WTC11 (cell line): Measurements from ENCODE around the gene AKAP6. TPM values are rescaled to one million over a fixed set of nuclear protein-coding genes. Genes with fewer than 3 reads are reported as not detected.

Experiments used
- ATAC-seq: fragments of 200-7000 bp; cut with Tn5 transposase; 2 replicates; pipeline ENCODE4 v1.10.0; 2021; ENCODE audit warnings: mild to moderate bottlenecking, moderate library complexity
- CTCF ChIA-PET: fragments of 300-600 bp; sonication (Branson Sonifier 250); formaldehyde crosslinking; loops from one replicate; lab custom pipeline; 2021; ENCODE audit warnings: antibody characterized with exemption; lab: Charles Lee
- POLR2A ChIA-PET: fragments of 350-600 bp; sonication (Branson Sonifier 250); formaldehyde crosslinking; loops from one replicate; lab custom pipeline; 2021; ENCODE audit warnings: antibody characterized with exemption; lab: Charles Lee
- DNase-seq: peaks from one replicate; pipeline ENCODE4 v3.0.0; 2021; ENCODE audit warnings: low spot score
- H3K27ac Mint-ChIP-seq: 2 replicates; pipeline ENCODE4 v1.8.0; 2021; ENCODE audit warnings: mixed read lengths
- H3K27me3 Mint-ChIP-seq: 2 replicates; pipeline ENCODE4 v1.8.0; 2021; ENCODE audit warnings: low read depth, mild to moderate bottlenecking, moderate library complexity, mixed read lengths
- H3K36me3 Mint-ChIP-seq: 2 replicates; pipeline ENCODE4 v1.8.0; 2021; ENCODE audit warnings: mixed read lengths
- H3K4me1 Mint-ChIP-seq: 2 replicates; pipeline ENCODE4 v1.8.0; 2022; ENCODE audit warnings: mixed read lengths
- H3K4me3 Mint-ChIP-seq: 2 replicates; pipeline ENCODE4 v1.8.0; 2021; ENCODE audit warnings: mild to moderate bottlenecking, moderate library complexity, mixed read lengths
- H3K9me3 Mint-ChIP-seq: 2 replicates; pipeline ENCODE4 v1.8.0; 2021; ENCODE audit warnings: mixed read lengths
- CREM ChIP-seq: sonication (generic); formaldehyde crosslinking; IDR thresholded peaks from 2 replicates; pipeline ENCODE4 v1.8.1; 2022; ENCODE audit warnings: mild to moderate bottlenecking, missing genetic modification reagents, moderate library complexity
- E2F4 ChIP-seq: sonication (generic); formaldehyde crosslinking; IDR thresholded peaks from 2 replicates; pipeline ENCODE4 v1.8.1; 2022; ENCODE audit warnings: low read depth, mild to moderate bottlenecking, moderate library complexity, missing genetic modification reagents, borderline replicate concordance
- E2F5 ChIP-seq: sonication (generic); formaldehyde crosslinking; IDR thresholded peaks from 2 replicates; pipeline ENCODE4 v1.8.1; 2022; ENCODE audit warnings: mild to moderate bottlenecking, moderate library complexity, missing genetic modification reagents
- ELF4 ChIP-seq: sonication (generic); formaldehyde crosslinking; IDR thresholded peaks from 2 replicates; pipeline ENCODE4 v1.8.1; 2022; ENCODE audit warnings: low read depth, mild to moderate bottlenecking, moderate library complexity, missing genetic modification reagents
- EMX1 ChIP-seq: fragments of 250-450 bp; sonication (Bioruptor Pico); IDR thresholded peaks from 2 replicates; pipeline ENCODE4 v1.8.0; 2021; ENCODE audit warnings: mild to moderate bottlenecking
- FOXJ3 ChIP-seq: sonication (generic); formaldehyde crosslinking; IDR thresholded peaks from 2 replicates; pipeline ENCODE4 v1.9.0; 2021; ENCODE audit warnings: missing genetic modification reagents, mild to moderate bottlenecking, borderline replicate concordance
- FOXP4 ChIP-seq: sonication (generic); formaldehyde crosslinking; IDR thresholded peaks from 2 replicates; pipeline ENCODE4 v1.8.0; 2022; ENCODE audit warnings: mild to moderate bottlenecking, missing genetic modification reagents
- MAX ChIP-seq: sonication (generic); formaldehyde crosslinking; IDR thresholded peaks from 2 replicates; pipeline ENCODE4 v1.8.0; 2022; ENCODE audit warnings: mild to moderate bottlenecking, missing genetic modification reagents
- MLX ChIP-seq: sonication (generic); formaldehyde crosslinking; IDR thresholded peaks from 2 replicates; pipeline ENCODE4 v1.8.1; 2023; ENCODE audit warnings: mild to moderate bottlenecking, missing genetic modification reagents, moderate library complexity
- MXD4 ChIP-seq: fragments of 250-450 bp; sonication (Bioruptor Pico); IDR thresholded peaks from 2 replicates; pipeline ENCODE4 v1.8.0; 2021; ENCODE audit warnings: mild to moderate bottlenecking, moderate library complexity, borderline replicate concordance
- RORB ChIP-seq: fragments of 250-450 bp; sonication (Bioruptor Pico); IDR thresholded peaks from 2 replicates; pipeline ENCODE4 v1.9.0; 2021; ENCODE audit warnings: mild to moderate bottlenecking
- SP1 ChIP-seq: sonication (generic); formaldehyde crosslinking; conservative IDR thresholded peaks from 2 replicates; pipeline ENCODE4 v1.8.1; 2022; ENCODE audit warnings: missing genetic modification reagents
- STAT6 ChIP-seq: sonication (generic); formaldehyde crosslinking; conservative IDR thresholded peaks from 2 replicates; pipeline ENCODE4 v1.8.1; 2023; ENCODE audit warnings: mild to moderate bottlenecking, low read depth, missing genetic modification reagents, moderate library complexity
- TEAD4 ChIP-seq: sonication (generic); formaldehyde crosslinking; IDR thresholded peaks from 2 replicates; pipeline ENCODE4 v1.8.0; 2022; ENCODE audit warnings: mild to moderate bottlenecking, missing genetic modification reagents
- ZBTB21 ChIP-seq: sonication (generic); formaldehyde crosslinking; IDR thresholded peaks from 2 replicates; pipeline ENCODE4 v1.8.1; 2023; ENCODE audit warnings: mild to moderate bottlenecking, missing genetic modification reagents, borderline replicate concordance
- ZNF138 ChIP-seq: sonication (generic); formaldehyde crosslinking; conservative IDR thresholded peaks from 2 replicates; pipeline ENCODE4 v1.8.1; 2022; ENCODE audit warnings: mild to moderate bottlenecking, moderate library complexity, missing genetic modification reagents
- ZNF219 ChIP-seq: sonication (generic); formaldehyde crosslinking; IDR thresholded peaks from 2 replicates; pipeline ENCODE4 v1.8.0; 2023; ENCODE audit warnings: missing genetic modification reagents, mild to moderate bottlenecking, borderline replicate concordance
- ZNF232 ChIP-seq: sonication (generic); formaldehyde crosslinking; IDR thresholded peaks from 2 replicates; pipeline ENCODE4 v1.8.0; 2022; ENCODE audit warnings: mild to moderate bottlenecking, missing genetic modification reagents
- ZNF281 ChIP-seq: sonication (generic); formaldehyde crosslinking; IDR thresholded peaks from 2 replicates; pipeline ENCODE4 v1.8.0; 2023; ENCODE audit warnings: mild to moderate bottlenecking, missing genetic modification reagents
- ZNF512 ChIP-seq: sonication (generic); formaldehyde crosslinking; IDR thresholded peaks from 2 replicates; pipeline ENCODE4 v1.8.1; 2022; ENCODE audit warnings: missing genetic modification reagents, borderline replicate concordance
- ZSCAN18 ChIP-seq: fragments of 250-450 bp; sonication (Bioruptor Pico); IDR thresholded peaks from 2 replicates; pipeline ENCODE4 v2.1.2; 2022; ENCODE audit warnings: mild to moderate bottlenecking, moderate library complexity
- total RNA-seq: library from RNA; stranded (reverse); gene quantifications from 3 replicates; pipeline ENCODE4 v1.2.3, GENCODE V29; 2021

Gene AKAP6
- total RNA-seq, 1 experiment from 2014 or later, result 0.63 TPM

GRCh38 chr14:32675433-32675832 is 346.3 kb downstream of the AKAP6 start:
- no peak for TF ChIP-seq ZNF138 (CRISPR knock-in tag)
- TF ChIP-seq, all 79 proteins: peak for 0
- POLR2A ChIA-PET, result no interaction called here
- H3K36me3 Mint-ChIP-seq, result no peaks in the 10 kb centered on the region
- CTCF ChIA-PET, result no interaction called here
- peaks cover 27% of the 10 kb centered on the region for H3K9me3 Mint-ChIP-seq
- DNase-seq (no peak), ATAC-seq (no peak)
- H3K4me3 Mint-ChIP-seq, result no peak overlapping the region
- H3K4me1 Mint-ChIP-seq, result no peaks in the 10 kb centered on the region
- no peaks in the 10 kb centered on the region for H3K27me3 Mint-ChIP-seq
- H3K27ac Mint-ChIP-seq, result no peak overlapping the region

- DNase-seq, result no peak
- TF ChIP-seq STAT6 (CRISPR knock-in tag), result no peak
- TF ChIP-seq SP1 (CRISPR knock-in tag), result no peak
- no peak for TF ChIP-seq ZSCAN18 (CRISPR knock-in tag)
- no peak for TF ChIP-seq CREM (CRISPR knock-in tag)
- no peak for TF ChIP-seq ZNF232 (CRISPR knock-in tag)
- no peak for TF ChIP-seq ELF4 (CRISPR knock-in tag)
- no peak for TF ChIP-seq ZNF281 (CRISPR knock-in tag)
- TF ChIP-seq E2F4 (CRISPR knock-in tag), result no peak
- TF ChIP-seq MXD4 (CRISPR knock-in tag), result no peak
- no peak for TF ChIP-seq FOXP4 (CRISPR knock-in tag)
- TF ChIP-seq EMX1 (CRISPR knock-in tag), result no peak
- TF ChIP-seq MLX, result no peak
- TF ChIP-seq E2F5 (CRISPR knock-in tag), result no peak
- no peak for TF ChIP-seq ZNF512 (CRISPR knock-in tag)
- TF ChIP-seq FOXJ3 (CRISPR knock-in tag), result no peak
- no peak for TF ChIP-seq MAX
- no peak for TF ChIP-seq ZNF219 (CRISPR knock-in tag)
- no peak for TF ChIP-seq TEAD4 (CRISPR knock-in tag)
- no peak for TF ChIP-seq ZBTB21 (CRISPR knock-in tag)
- TF ChIP-seq RORB (CRISPR knock-in tag), result no peak
- peaks cover 17% of the 10 kb centered on the region for H3K9me3 Mint-ChIP-seq
- no peak overlapping the region for H3K27ac Mint-ChIP-seq
- no peak for ATAC-seq
- H3K27me3 Mint-ChIP-seq, result no peaks in the 10 kb centered on the region
- no peaks in the 10 kb centered on the region for H3K4me1 Mint-ChIP-seq
- H3K36me3 Mint-ChIP-seq, result no peaks in the 10 kb centered on the region
- CTCF ChIA-PET, result no interaction called here
- POLR2A ChIA-PET, result no interaction called here
- H3K4me3 Mint-ChIP-seq, result no peak overlapping the region
Measured at GRCh38 chr14:32677129-32677780, 348.2 kb downstream of the AKAP6 start.
